ENCODE results near the gene FGF14.

FGF14 gene

DNA sequence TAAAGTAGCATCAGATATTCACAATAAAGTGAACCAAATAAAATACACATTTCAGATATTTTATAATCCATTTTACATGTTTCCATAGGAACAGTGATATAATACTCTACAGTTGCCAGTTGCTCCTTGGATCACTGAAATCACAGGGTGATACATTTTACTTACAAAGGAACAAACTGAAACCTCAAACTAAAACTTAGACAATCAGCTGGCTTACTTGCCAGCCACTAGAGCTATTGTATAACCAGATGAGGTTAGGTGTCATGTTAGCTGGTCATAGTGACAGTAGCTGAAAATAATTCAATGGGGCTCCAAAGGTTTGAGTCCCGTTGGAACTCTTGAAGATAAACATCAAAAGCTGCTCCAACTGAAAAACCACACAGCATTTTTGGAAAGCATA, 674.7 kb downstream of the FGF14 start:
- DNase-seq (ENCODE audit: low spot score) = no peak

DNA sequence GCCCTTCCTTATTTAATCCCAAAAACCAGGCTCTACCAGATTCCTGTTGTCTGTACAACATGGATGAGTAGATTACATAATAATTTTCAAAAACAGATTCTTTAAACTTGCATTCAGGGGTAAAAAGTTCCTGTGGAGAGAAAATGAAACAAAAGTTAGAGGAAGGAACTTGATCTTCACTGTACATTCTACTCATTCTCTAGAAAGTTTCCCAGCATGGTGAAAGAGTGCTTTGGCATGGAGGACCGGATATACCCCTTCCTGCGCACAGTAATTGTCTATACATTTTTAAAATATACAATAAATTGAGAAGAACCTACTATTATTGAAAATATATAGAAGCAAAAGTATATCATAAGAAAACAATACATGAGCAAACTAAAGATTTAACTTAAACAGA, 675.2 kb downstream of the FGF14 start:
- no peak for DNase-seq (ENCODE audit: low spot score)

DNA sequence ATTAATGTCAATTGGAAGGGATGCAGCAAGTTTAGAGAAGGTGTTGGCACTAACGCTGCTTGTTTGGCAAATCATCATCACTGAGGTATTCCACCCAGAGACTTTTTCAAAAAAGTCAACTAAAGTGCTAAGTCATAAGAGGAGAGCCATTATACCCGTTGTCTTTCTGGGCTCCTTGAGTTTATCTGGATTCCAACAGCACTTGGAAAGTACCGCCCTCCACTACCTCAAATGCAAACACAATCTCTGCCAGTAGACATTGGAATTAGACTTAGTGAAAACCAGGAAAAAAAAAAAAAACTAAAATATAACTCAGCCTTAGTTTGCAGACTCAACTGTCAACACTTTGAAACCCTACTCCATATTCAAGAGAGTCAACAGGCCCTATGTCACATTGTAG, 683.4 kb downstream of the FGF14 start:
- no peak for DNase-seq (ENCODE audit: low spot score)

DNA sequence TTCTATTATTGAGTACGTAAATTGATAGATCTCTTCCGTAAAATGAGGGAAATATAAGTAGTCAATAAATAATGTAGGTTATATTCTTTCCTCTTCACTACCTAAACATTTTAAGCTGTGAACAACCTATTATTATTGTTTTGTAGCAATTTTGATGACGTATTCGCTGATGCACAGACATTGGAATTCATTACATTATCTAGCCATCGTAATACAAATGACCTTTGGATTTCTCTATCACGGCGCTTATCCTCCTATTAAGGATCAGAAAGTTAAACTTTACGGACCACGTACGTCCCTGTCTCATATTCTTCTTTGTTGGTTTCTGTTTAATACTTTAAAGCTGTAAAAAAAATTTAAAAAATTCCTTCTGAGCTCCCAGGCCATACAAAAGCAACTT, 684.5 kb downstream of the FGF14 start:
- DNase-seq (ENCODE audit: low spot score) = no peak

DNA sequence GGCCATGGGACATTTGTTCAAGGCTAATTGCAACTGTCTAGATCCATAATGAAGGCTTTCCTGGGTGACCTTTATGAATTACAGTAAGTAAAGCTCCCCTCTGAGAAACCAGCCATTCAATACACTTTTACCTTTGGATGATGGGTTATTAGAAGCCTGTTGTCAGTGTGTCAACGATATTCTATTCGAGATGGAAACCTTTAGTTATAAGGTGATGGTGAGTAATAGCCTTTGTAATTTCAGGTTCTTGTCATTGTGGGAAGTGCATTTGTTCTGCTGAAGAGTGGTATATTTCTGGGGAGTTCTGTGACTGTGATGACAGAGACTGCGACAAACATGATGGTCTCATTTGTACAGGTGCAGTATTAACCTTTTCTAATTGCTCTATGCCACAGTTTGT, 687.7 kb downstream of the FGF14 start:
- DNase-seq (ENCODE audit: low spot score) = no peak

DNA sequence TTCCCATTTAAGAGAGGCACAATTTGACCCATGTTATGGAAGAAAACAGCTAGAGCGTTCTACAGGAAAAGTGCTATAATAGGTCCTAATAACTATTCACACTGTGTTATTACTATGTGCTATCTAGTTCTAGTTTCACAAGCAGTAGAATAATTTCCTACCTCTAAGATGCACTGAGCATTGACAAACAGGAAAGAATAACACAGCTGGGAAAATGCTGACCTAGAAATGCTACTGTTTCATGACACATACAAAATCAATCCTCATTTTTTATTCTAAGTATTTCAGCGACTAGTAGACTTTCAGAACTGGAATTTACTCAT, 689.9 kb downstream of the FGF14 start:
- DNase-seq (ENCODE audit: low spot score) = no peak

DNA sequence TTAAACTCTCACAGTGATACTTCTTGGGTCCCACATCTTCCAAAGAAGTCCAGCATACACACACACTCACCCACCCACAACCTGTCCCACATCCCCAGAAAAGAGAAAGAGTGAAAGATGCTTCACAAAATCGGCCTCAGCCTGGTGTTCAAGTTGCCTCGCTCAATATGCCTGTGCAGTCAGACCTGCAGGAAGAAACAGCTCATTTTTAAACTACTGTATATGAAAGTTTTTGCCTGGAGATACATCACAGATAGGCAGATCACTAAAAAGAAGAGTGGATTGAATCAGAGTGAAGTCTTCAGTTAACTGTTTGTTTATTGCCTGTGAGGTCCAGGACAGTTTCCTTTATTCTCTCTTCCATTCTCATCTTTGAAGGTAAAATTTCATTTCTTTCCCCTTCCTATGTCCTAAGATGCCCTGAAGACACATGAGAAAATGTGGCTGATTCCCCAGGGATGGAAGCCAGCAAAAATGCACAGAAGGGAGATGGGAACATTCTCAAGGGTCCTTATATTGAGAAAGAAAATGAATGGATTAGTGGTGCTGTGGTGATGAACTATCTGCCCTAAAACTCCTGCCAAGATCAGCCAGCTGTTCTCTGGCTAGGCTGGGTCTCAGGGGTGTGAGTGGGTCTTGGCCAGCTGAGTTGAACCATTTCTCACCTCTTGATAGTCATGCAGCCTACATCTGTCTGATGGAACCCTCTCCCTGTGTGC, 690.4 kb downstream of the FGF14 start:
- no peak for DNase-seq (ENCODE audit: low spot score)

DNA sequence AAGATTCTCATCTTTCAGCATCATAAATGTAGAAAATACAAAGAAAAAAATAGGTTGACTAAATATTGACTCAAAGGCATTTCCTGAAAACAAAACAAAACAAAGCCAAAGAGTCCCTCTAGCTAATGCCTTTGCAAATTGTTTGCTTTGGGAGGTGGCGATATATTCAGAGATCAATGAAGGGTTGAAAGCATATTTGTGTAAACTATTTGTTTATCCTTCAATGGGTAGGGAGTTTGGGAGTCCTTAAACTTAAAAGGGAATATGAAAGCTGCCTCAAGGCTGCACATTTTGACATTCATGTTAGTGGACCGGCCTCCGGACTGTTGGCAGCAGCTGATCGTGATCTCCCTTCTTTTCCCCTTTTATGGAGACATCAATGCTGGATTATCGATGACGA, 691.9 kb downstream of the FGF14 start:
- no peak for DNase-seq (ENCODE audit: low spot score)

DNA sequence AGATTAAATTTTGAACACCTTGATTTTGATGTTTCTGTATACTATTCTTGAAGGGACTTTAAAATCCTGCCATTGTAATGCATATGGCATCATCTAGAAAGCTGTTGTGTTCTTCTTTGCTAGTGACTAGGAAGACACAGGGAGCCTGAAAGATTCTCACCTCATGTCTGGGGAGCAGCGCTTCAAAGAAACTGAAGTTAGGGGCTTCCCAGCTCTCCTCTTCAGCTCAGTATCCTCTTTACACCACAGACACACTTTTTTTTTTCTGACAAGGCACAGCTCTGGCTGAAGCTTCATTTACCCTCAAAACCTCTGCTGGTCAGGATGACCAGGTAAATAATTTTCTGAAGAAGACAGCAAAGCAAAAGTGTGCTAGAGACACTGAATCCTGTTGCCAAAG, 693.7 kb downstream of the FGF14 start:
- no peak for DNase-seq (ENCODE audit: low spot score)

DNA sequence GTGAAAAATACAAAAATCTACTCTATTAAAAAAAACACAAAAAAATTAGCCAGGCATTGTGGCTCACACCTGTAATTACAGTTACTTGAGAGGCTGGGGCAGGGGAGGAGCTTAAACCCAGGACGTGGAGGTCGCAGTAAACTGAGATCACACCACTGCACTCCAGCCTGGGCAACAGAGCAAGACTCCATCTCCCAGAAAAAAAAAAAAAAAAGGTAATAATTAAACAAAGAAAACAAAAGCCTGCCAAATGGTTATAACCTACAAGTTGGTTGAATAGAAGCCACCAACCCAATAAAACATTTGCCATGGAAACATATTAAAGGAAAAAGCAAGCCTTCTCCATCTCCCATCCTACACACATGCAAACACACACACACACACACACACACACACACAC, 694.2 kb downstream of the FGF14 start:
- DNase-seq (ENCODE audit: low spot score) = no peak

DNA sequence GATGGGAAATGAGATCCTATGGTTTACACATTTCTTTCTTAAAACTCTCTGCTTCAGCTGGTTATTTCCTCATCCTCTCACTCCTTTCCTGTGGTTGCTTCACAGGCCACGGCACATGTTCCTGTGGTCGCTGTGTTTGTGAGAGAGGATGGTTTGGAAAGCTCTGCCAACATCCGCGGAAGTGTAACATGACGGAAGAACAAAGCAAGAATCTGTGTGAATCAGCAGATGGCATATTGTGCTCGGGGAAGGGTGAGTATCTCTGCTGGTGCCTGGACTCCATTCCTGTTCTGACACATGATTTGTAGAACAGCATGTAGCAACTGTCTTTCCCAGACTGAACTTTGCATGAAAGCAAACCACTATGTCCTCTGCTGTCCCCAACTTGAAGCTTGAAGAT, 695.2 kb downstream of the FGF14 start:
- no peak for DNase-seq (ENCODE audit: low spot score)

DNA sequence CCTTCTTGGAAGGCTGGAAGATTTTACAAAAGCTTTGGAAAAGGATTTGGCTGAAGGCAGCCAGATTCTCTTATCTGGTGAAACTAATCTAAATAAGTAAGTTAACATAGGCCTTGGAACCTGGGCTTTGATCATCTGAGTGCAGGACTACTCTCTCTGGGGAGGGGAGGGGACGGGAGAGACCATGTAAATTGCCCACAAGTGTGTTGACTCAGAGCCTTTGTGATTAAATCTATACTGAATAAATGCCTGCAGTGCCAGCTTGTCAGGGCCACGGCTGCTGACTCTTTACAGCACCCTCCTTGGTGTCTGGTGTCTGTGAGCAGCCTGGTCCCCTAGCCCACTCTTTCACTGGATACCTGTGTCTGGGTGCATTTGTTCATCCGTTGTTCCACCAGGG, 698.0 kb downstream of the FGF14 start:
- no peak for DNase-seq (ENCODE audit: low spot score)

DNA sequence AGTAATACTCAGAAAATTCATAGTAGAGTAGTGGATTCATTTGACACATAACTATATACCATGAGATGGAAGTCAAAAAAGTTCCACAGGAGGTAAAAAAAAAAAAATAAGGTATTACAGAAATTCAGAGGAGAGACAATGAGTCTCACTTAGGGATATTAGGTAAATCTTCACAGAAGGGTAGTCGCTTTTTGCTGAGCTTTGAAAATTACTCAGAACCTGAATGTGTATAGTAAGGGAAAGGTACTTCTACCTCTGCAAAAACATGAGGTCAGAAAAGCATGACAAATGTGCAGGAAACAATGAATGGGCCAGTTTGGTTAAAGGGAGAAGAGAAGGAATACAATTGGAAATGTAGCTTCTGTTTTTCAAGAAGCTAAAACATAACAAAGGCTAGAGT, 698.8 kb downstream of the FGF14 start:
- DNase-seq (ENCODE audit: low spot score) = no peak

DNA sequence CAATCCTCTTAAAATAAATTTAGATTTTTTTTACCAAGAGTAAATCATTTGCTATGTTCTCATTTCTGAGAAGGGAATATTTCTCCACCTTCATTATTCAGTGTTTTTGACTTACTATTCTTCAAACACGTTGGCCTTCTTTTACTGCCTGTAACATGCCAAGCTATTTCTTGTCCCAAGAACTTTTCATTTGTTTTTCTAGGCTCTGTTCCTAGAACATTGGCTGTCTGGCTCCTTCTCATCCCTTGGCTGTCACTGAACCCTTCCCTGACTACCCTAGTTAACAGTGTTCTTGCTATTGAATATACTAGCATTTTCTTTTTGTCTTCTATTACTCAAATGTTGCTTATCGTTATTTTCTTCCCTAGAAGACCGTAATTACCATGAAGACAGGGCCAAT, 701.2 kb downstream of the FGF14 start:
- DNase-seq (ENCODE audit: low spot score) = no peak

DNA sequence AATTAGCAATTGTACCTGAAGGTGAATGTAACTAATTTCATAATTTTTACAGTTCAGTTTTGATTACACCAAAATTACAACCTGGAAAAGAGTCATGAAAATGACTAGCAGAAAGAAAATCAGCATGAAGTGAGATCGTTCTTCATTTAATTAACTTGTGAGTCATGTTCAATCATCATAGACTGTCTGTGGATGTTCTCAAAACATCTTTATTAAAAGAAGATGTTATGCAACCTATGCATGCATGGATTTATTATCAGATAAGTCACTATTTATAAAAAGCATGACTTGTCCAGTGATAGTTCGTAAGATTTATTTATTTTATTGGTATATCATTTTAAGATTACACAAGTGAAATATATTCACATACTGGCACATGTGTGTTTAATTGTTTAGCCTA, 703.4 kb downstream of the FGF14 start:
- DNase-seq (ENCODE audit: low spot score) = no peak

DNA sequence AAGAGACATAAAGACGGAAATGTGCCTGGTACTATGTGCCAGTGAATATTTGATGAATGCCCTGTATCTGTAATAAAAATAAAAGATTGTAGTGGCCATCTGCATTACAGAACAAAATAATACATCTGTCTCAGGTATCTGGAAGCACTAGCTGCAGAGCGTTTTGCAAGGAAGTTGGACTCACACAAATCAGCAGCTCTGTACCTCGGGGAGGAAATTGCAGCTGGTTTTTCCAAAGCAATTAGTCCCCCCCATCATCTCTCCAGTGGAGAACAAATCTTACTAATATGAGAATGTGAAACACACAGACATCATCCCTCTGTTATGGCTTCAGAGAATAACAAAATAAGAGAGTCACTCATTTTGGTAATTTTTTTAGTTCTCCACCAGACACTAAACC, 704.1 kb downstream of the FGF14 start:
- no peak for DNase-seq (ENCODE audit: low spot score)

DNA sequence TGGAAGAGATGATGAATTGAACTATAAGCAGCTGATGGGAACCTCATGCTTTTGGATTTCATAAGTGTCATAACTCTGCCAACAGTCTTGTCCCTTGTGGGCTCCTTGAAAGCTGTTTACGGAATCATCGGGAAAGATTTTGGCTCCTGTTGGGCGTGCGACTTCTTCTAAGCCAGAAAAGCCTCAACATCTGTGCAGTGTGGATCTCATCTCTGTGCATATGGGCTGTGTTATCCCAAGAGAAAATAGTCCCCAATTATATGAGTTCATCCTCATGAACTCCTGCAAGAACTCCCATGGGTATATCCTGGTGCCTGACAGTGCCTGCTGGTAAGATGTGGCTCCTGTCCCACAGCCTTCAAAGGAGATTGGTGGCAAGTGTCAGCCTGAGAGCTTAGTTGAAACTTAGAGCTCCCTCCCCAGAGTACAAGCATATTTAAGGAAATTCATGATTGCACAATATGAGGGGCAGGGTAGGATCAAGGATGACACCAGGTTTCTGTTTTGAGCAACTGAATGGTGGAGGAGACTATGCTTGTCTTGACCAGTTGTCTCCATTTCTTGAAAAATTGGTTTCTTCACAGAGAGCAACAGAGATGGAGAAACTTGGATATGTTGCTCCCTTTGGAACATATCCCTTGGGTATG, 705.9 kb downstream of the FGF14 start:
- no peak for DNase-seq (ENCODE audit: low spot score)

DNA sequence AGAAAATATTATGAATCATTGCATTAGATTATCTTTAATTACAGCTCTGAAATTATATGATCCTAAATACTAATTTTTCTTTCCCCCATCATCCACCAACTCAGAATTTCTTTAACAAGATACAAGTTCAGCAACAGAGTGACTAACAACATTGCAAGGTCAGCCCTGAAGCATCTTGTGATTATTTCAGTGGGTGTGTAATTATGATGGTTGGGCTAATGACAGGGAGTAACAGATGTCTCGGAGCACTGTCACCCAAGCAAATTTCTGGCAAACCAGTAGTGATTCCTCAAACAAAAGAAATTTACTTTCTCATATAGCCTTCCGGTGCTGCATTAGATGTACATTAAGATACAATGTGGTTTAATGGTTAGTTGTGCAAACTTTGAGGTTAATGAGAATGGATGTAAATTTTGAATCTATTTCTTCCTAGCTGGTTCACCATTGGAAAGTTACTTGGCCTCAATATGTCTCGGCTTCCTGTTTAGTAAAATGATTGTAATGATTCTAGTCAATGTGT, 710.4 kb downstream of the FGF14 start:
- DNase-seq (ENCODE audit: low spot score) = no peak

DNA sequence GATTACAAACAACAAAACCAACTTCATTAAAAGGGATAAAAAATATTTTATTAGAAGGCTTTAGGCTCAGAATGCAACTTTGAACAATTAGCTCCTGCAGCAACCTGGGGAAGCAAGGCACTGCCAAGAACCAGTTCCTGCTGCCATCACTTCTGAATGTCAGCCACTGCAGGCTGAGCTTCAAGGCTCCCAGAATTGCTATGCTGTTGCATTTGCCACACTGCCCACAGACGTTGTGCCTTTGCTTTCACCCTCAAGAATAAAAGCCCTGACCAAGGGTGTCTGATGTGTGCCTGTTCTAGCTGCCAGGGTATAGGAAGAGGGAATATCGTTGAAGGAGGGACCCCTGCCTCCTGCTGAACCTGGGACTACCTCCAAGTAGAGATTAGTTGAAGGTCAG, 711.0 kb downstream of the FGF14 start:
- no peak for DNase-seq (ENCODE audit: low spot score)

DNA sequence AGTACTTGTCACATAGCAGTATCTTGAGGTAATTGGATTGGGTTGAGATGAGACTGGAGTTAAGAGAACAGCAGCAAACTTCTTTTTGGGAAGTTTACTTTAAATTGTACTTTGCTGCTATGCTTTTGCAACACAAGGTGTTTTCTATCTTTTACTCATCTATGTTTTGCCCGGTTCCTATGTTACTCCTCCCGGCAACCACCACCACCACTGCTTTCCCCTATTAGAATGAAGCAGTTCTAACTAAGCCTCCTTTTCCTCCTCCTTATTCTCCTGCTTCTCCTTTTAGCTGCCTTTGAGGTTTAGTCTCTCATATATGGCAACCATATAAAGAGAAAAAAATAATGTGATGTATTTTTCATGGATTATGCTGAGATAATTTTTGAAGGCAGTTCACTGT, 715.8 kb downstream of the FGF14 start:
- DNase-seq (ENCODE audit: low spot score) = no peak

DNA sequence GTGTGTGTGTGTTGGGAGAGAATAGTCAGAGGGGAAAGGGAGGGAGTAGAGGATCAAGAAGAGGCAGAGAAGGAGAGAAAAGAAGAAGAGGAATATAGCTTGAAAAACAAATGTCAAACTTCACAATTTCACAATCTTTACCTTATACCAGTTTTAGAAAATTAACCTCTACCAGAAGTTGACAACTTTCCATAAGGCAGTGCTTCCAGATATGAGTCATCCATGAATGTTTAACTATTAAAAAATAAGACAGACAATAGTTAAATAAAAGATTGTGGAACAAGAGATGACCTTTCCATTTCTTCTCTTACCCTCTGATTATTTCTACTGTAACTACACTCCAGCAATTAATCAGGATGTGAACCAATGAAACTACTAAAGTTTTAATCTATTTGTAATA, 720.0 kb downstream of the FGF14 start:
- DNase-seq (ENCODE audit: low spot score) = no peak

DNA sequence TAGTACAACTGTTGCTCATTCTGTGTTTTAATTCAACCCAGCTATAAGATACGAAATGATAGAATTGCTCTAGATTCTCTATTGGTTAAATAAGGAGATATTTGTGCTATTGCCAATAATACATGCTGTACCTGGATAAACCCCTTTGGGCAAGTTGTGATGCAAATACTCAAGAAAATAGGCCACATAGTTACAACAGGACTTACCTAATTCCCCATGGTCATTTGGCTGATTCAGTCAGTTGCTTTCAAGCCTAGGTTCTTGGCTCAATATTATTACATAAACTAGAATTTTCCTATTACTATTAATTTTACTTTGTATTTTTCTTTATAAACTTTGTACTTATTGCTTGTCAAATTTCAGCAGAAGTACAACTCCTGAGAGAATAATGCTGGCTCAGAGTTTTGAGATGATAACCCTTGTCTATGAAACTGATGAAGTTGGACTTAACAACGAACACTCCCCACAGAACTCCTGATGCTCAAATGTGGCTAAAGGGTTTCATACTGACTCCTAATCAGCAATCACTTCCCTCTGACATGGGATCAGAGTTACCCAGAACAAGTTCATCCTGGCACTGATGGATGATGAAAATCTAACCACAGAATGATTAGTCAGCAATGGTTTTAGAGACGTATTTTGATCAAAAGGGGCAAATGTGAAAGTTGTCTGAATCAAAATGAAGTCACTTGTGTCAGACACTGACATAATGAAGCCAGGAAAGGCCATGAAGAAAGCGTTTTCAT, 728.3 kb downstream of the FGF14 start:
- no peak for DNase-seq (ENCODE audit: low spot score)

DNA sequence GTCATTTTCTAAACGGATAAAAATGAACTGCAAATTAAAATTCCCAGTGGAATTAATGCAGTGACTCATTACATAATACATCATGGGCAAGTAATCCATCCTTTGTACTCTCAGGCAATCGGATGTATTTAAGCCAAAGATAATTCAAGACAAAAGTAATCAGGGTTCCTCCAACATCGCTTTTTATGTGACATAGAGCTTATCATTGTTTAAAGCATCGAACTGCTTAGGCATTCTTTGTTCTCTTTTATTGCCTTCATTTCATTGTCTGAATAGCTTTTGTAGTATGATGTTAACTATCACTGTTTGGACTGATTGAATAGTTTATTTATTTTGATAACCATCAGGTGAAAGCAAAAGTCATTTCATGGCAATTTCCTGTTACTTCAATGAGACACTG, 740.0 kb downstream of the FGF14 start:
- DNase-seq (ENCODE audit: low spot score) = no peak
